Activated T-helper 2 cell treated with anti-CD3 and anti-CD28 coated beads, Interferon-gamma antibody, Interleukin-2, Interleukin-4, amounts not matched to agents 10 μg/mL and 5 μg/mL and 100 μg/mL, durations not matched to agents 14 hours and 24 hours and 36 hours (primary cell): ENCODE data around the gene IQGAP3. TPM values are rescaled to one million over a fixed set of nuclear protein-coding genes. Genes with fewer than 3 reads are reported as not detected.
A peak's percentile ranks its signal among the peaks of the same experiment; 100 is the strongest.

ENCODE experiments used
- DNase-seq: peaks from one replicate; pipeline ENCODE4 v3.0.0; 2021; ENCODE audit warnings: low spot score
- H3K27ac Mint-ChIP-seq: one replicate; pipeline ENCODE4 v1.8.0; 2021; ENCODE audit warnings: mixed read lengths
- H3K27me3 Mint-ChIP-seq: one replicate; pipeline ENCODE4 v1.8.0; 2021; ENCODE audit warnings: low read depth, mixed read lengths
- H3K36me3 Mint-ChIP-seq: one replicate; pipeline ENCODE4 v1.8.0; 2021; ENCODE audit warnings: low read depth, mixed read lengths
- H3K4me1 Mint-ChIP-seq: one replicate; pipeline ENCODE4 v1.8.0; 2021; ENCODE audit warnings: low read depth, mixed read lengths
- H3K4me3 Mint-ChIP-seq: one replicate; pipeline ENCODE4 v1.8.0; 2021; ENCODE audit warnings: low read depth, mild to moderate bottlenecking, moderate library complexity, mixed read lengths
- H3K9me3 Mint-ChIP-seq: one replicate; pipeline ENCODE4 v1.8.0; 2021; ENCODE audit warnings: mixed read lengths
- intact Hi-C: fragments of 100-400 bp; cut with micrococcal nuclease; formaldehyde crosslinking; loops from one replicate; pipeline ENCODE4 v1.15.1; 2023
- total RNA-seq: library from RNA; stranded (reverse); gene quantifications from 2 replicates; pipeline ENCODE4 v1.2.3, GENCODE V29; 2022

IQGAP3 gene
- total RNA-seq, 1 donor from 2014 or later = 16.1 TPM

- H3K27ac Mint-ChIP-seq = no peak overlapping the region
- no peaks in the 10 kb centered on the region for H3K27me3 Mint-ChIP-seq
- H3K4me3 Mint-ChIP-seq = no peak overlapping the region
- no peak for DNase-seq
- intact Hi-C loops = loop anchor here (5.0 kb wide), 1 partner anchor 40 kb away; no protein-coding TSS in a partner anchor
- H3K9me3 Mint-ChIP-seq = no peaks in the 10 kb centered on the region
- peaks cover 58% of the 10 kb centered on the region for H3K36me3 Mint-ChIP-seq
- H3K4me1 Mint-ChIP-seq = peaks cover 40% of the 10 kb centered on the region
These were observed 90.1 kb downstream of the IQGAP3 start for GRCh38 chr1:156482276-156482675.

GRCh38 chr1:156481527-156481926, 90.8 kb downstream of the IQGAP3 start:
- DNase-seq = no peak

DNA sequence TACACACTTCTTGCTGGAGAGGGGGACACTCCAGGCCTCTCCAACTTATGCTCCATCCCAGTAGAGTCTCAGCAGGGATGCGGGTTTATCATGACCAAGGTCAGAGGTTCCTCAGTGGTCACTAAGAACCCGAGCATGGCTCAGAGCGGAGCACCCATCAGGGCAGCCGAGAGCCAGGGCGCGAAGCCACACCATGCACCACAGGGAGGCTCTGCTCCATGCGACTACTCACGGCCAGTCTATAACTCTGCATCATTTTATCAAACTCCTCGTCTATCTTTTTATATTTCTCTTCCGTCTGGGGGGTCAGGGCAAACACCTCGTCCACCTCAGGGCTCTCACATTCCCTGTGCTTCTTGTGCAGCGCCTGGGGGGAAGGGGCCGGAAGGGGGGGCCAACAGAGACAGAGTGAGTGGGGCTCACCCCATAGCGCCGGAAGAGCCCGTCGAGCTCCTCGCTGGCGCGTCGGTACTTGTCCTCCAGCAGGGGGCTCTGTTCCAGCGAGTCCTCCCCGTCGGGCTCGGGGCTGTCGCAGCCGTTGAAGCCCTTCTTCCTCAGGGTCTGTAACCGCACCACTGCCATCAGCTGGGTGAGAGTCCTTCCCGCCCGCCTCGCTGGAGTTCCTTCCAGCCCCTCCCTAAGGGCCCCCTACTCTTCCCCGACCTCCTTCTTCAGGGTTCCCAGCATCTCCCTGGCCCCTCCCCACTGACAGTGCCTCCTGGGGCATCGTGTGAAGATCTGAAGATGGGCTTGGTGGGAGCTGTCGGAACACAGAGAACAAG, 91.8 kb downstream of the IQGAP3 start:
- H3K4me1 Mint-ChIP-seq = peaks cover 44% of the 10 kb centered on the region
- DNase-seq = peak; percentile 59
- peaks cover 71% of the 10 kb centered on the region for H3K36me3 Mint-ChIP-seq
- H3K27ac Mint-ChIP-seq = peak overlapping the region; percentile 80
- H3K9me3 Mint-ChIP-seq = no peaks in the 10 kb centered on the region
- intact Hi-C loops = loop anchor here (2.0 to 5.0 kb wide), 3 partner anchors 20 to 42 kb away; partner anchors contain the start of gene MEF2D
- no peak overlapping the region for H3K4me3 Mint-ChIP-seq
- no peaks in the 10 kb centered on the region for H3K27me3 Mint-ChIP-seq

More at GRCh38 chr1:156481527-156481926, 90.8 kb downstream of the IQGAP3 start:
- H3K9me3 Mint-ChIP-seq = no peaks in the 10 kb centered on the region
- no peaks in the 10 kb centered on the region for H3K27me3 Mint-ChIP-seq
- intact Hi-C loops = loop anchor here (2.0 to 5.0 kb wide), 3 partner anchors 19 to 41 kb away; partner anchors contain the start of gene MEF2D
- no peak overlapping the region for H3K4me3 Mint-ChIP-seq
- H3K36me3 Mint-ChIP-seq = peaks cover 65% of the 10 kb centered on the region
- H3K27ac Mint-ChIP-seq = peak overlapping the region; percentile 23
- peaks cover 43% of the 10 kb centered on the region for H3K4me1 Mint-ChIP-seq

GRCh38 chr1:156480016-156480370, 92.4 kb downstream of the IQGAP3 start:
- no peaks in the 10 kb centered on the region for H3K27me3 Mint-ChIP-seq
- intact Hi-C loops = loop anchor here (2.0 to 5.0 kb wide), 3 partner anchors 21 to 42 kb away; partner anchors contain the start of gene MEF2D
- H3K36me3 Mint-ChIP-seq = peaks cover 77% of the 10 kb centered on the region
- no peak overlapping the region for H3K27ac Mint-ChIP-seq
- no peak for DNase-seq
- no peaks in the 10 kb centered on the region for H3K9me3 Mint-ChIP-seq
- no peak overlapping the region for H3K4me3 Mint-ChIP-seq
- peaks cover 44% of the 10 kb centered on the region for H3K4me1 Mint-ChIP-seq

GRCh38 chr1:156479093-156480015, 93.0 kb downstream of the IQGAP3 start:
- H3K36me3 Mint-ChIP-seq = peaks cover 81% of the 10 kb centered on the region
- peaks cover 44% of the 10 kb centered on the region for H3K4me1 Mint-ChIP-seq
- DNase-seq = no peak
- H3K27me3 Mint-ChIP-seq = no peaks in the 10 kb centered on the region
- no peak overlapping the region for H3K4me3 Mint-ChIP-seq
- no peak overlapping the region for H3K27ac Mint-ChIP-seq
- intact Hi-C loops = loop anchor here (2.0 to 5.0 kb wide), 3 partner anchors 21 to 43 kb away; partner anchors contain the start of gene MEF2D
- no peaks in the 10 kb centered on the region for H3K9me3 Mint-ChIP-seq

DNA sequence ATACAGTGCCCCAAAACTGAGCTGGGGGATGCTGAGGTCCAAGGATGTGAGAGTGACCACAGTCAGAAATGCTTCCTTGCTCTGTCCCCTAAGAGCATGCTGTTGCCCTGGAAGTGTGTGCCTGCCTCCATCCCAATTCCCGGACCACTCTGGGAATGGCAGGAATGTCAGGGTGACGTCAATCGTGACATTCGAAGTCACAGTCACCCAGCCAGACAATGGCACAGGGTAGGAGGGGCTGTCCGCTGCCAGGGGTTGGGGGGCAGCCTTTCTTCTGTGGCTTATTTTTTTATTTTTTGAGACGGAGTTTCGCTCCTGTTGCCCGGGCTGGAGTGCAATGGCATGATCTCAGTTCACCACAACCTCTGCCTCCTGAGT, 94.1 kb downstream of the IQGAP3 start:
- Mint-ChIP-seq H3K4me1 (peaks cover 42% of the 10 kb centered on the region), H3K27ac (peak overlapping the region; percentile 56), H3K4me3 (no peak overlapping the region), H3K9me3 (no peaks in the 10 kb centered on the region), H3K36me3 (peaks cover 91% of the 10 kb centered on the region), H3K27me3 (no peaks in the 10 kb centered on the region)
- DNase-seq = no peak
- intact Hi-C loops = no loop called here

GRCh38 chr1:156477526-156478249, 94.7 kb downstream of the IQGAP3 start:
- Mint-ChIP-seq H3K4me3 (no peak overlapping the region), H3K36me3 (peaks cover 93% of the 10 kb centered on the region), H3K27me3 (no peaks in the 10 kb centered on the region), H3K4me1 (peaks cover 42% of the 10 kb centered on the region), H3K27ac (peak overlapping the region; percentile 82), H3K9me3 (no peaks in the 10 kb centered on the region)
- intact Hi-C loops = no loop called here
- DNase-seq = no peak

DNA sequence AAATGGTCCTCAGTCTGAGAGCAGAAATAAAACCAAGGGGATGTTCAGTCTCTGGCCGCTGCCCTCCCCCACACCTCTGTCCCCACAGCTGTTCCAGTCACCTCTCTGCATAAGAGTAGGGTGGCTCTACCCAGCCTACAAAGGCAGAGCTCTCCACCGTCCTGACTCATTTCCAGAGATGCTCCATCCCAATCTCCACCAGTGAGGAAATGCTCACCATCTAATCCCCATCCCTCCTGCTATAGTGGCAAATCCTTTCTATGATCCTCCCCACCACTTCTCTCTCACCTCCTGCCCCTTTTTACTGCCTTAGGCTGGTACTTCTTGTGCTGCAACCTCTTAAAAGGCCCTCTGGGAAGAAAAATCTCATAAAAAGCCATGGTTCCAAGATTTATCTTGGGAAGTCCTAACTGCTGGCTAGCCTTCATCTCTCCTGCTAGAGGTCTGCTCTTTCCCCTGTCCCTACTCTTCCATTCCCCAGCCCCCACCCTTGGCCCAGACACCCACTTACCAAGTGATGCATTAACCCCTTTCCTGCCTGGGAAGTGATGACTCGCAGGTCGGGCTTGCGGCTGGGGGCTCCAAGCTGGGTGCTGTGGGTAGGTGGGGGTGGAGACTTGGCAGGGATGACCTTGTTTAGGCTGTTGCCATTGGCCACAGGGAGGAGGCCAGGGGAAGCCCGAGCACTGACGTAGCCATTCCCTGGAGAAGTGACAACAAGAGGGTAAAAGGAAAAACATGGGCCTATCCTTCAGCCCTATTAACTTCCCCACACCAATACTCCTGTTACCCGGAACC, 95.7 kb downstream of the IQGAP3 start:
- Mint-ChIP-seq H3K27me3 (no peaks in the 10 kb centered on the region), H3K4me3 (no peak overlapping the region), H3K4me1 (peaks cover 36% of the 10 kb centered on the region), H3K36me3 (peaks cover 87% of the 10 kb centered on the region), H3K9me3 (no peaks in the 10 kb centered on the region), H3K27ac (peak overlapping the region; percentile 82)
- intact Hi-C loops = no loop called here
- DNase-seq = no peak

- no peaks in the 10 kb centered on the region for H3K9me3 Mint-ChIP-seq
These were observed 96.5 kb downstream of the IQGAP3 start for GRCh38 chr1:156475568-156476500.

More at GRCh38 chr1:156475568-156476500, 96.5 kb downstream of the IQGAP3 start:
- no peak for DNase-seq
- Mint-ChIP-seq H3K4me1 (peaks cover 27% of the 10 kb centered on the region), H3K27me3 (no peaks in the 10 kb centered on the region), H3K36me3 (peaks cover 84% of the 10 kb centered on the region), H3K27ac (peak overlapping the region; percentile 3), H3K4me3 (no peak overlapping the region)
- intact Hi-C loops = no loop called here
